SK-N-SH treated with all-trans-retinoic acid at 6 μM for 48 hours (cell line): ENCODE results near the gene FAM13B.

Source experiments
- ARNTL ChIP-seq: fragments of 450-650 bp; formaldehyde crosslinking; IDR thresholded peaks from 2 replicates; pipeline ENCODE4 v1.5.0; 2020; ENCODE audit warnings: low read depth, mild to moderate bottlenecking, moderate library complexity, borderline replicate concordance
- BACH2 ChIP-seq: fragments of 250-450 bp; sonication (Bioruptor Pico); IDR thresholded peaks from 2 replicates; pipeline ENCODE4 v1.9.0; 2021; ENCODE audit warnings: mild to moderate bottlenecking, borderline replicate concordance
- CREB5 ChIP-seq: fragments of 250-450 bp; sonication (Bioruptor Pico); IDR thresholded peaks from 2 replicates; pipeline ENCODE4 v1.5.1; 2020; ENCODE audit warnings: low read depth, mild to moderate bottlenecking, moderate library complexity
- CSRNP3 ChIP-seq: fragments of 250-450 bp; sonication (Bioruptor Pico); IDR thresholded peaks from 2 replicates; pipeline ENCODE4 v1.5.1; 2021; ENCODE audit warnings: mild to moderate bottlenecking, moderate library complexity
- PPARA ChIP-seq: fragments of 250-450 bp; sonication (Bioruptor Pico); IDR thresholded peaks from 2 replicates; pipeline ENCODE4 v1.5.0; 2020; ENCODE audit warnings: mild to moderate bottlenecking, borderline replicate concordance
- RARB ChIP-seq: fragments of 250-450 bp; sonication (Bioruptor Pico); IDR thresholded peaks from 2 replicates; pipeline ENCODE4 v1.8.0; 2021; ENCODE audit warnings: mild to moderate bottlenecking, moderate library complexity
- SNAI2 ChIP-seq: fragments of 250-450 bp; sonication (Bioruptor Pico); IDR thresholded peaks from 2 replicates; pipeline ENCODE4 v1.5.0; 2020; ENCODE audit warnings: mild to moderate bottlenecking, moderate library complexity
- TCF4 ChIP-seq: fragments of 250-450 bp; sonication (Bioruptor Pico); IDR thresholded peaks from 2 replicates; pipeline ENCODE4 v1.8.0; 2021; ENCODE audit warnings: mild to moderate bottlenecking, moderate library complexity, borderline replicate concordance
- TOX ChIP-seq: fragments of 250-450 bp; sonication (Bioruptor Pico); IDR thresholded peaks from 2 replicates; pipeline ENCODE4 v1.8.0; 2021; ENCODE audit warnings: mild to moderate bottlenecking, moderate library complexity, borderline replicate concordance
- ZC3H10 ChIP-seq: fragments of 250-450 bp; sonication (Bioruptor Pico); IDR thresholded peaks from 2 replicates; pipeline ENCODE4 v1.5.1; 2021; ENCODE audit warnings: mild to moderate bottlenecking, moderate library complexity
- ZFP3 ChIP-seq: fragments of 250-450 bp; sonication (Bioruptor Pico); IDR thresholded peaks from 2 replicates; pipeline ENCODE4 v1.5.0; 2020; ENCODE audit warnings: mild to moderate bottlenecking, moderate library complexity
- ZNF8 ChIP-seq: fragments of 450-650 bp; formaldehyde crosslinking; IDR thresholded peaks from 2 replicates; pipeline ENCODE4 v1.5.0; 2020; ENCODE audit warnings: mild to moderate bottlenecking, moderate library complexity
- TF ChIP-seq, protein P1 (sequence below): fragments of 250-450 bp; sonication (Bioruptor Pico); IDR thresholded peaks from 2 replicates; pipeline ENCODE4 v1.5.0; 2020; ENCODE audit warnings: mild to moderate bottlenecking, moderate library complexity
- TF ChIP-seq, protein P2 (sequence below): fragments of 250-450 bp; sonication (Bioruptor Pico); IDR thresholded peaks from 2 replicates; pipeline ENCODE4 v1.8.0; 2020; ENCODE audit warnings: mild to moderate bottlenecking, moderate library complexity, borderline replicate concordance

GRCh38 chr5:138011991-138012390 is 20.9 kb downstream of the FAM13B start:
- no peak for TF ChIP-seq RARB (CRISPR knock-in tag)
- TF ChIP-seq TCF4 (CRISPR knock-in tag) = no peak
- no peak for TF ChIP-seq PPARA
- TF ChIP-seq SNAI2 (CRISPR knock-in tag) = no peak
- TF ChIP-seq CSRNP3 (CRISPR knock-in tag) = no peak
- TF ChIP-seq, protein P1, sequence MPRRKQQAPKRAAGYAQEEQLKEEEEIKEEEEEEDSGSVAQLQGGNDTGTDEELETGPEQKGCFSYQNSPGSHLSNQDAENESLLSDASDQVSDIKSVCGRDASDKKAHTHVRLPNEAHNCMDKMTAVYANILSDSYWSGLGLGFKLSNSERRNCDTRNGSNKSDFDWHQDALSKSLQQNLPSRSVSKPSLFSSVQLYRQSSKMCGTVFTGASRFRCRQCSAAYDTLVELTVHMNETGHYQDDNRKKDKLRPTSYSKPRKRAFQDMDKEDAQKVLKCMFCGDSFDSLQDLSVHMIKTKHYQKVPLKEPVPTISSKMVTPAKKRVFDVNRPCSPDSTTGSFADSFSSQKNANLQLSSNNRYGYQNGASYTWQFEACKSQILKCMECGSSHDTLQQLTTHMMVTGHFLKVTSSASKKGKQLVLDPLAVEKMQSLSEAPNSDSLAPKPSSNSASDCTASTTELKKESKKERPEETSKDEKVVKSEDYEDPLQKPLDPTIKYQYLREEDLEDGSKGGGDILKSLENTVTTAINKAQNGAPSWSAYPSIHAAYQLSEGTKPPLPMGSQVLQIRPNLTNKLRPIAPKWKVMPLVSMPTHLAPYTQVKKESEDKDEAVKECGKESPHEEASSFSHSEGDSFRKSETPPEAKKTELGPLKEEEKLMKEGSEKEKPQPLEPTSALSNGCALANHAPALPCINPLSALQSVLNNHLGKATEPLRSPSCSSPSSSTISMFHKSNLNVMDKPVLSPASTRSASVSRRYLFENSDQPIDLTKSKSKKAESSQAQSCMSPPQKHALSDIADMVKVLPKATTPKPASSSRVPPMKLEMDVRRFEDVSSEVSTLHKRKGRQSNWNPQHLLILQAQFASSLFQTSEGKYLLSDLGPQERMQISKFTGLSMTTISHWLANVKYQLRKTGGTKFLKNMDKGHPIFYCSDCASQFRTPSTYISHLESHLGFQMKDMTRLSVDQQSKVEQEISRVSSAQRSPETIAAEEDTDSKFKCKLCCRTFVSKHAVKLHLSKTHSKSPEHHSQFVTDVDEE = no peak
- TF ChIP-seq ZC3H10 (CRISPR knock-in tag) = no peak
- no peak for TF ChIP-seq BACH2 (CRISPR knock-in tag)
- TF ChIP-seq, protein P2, sequence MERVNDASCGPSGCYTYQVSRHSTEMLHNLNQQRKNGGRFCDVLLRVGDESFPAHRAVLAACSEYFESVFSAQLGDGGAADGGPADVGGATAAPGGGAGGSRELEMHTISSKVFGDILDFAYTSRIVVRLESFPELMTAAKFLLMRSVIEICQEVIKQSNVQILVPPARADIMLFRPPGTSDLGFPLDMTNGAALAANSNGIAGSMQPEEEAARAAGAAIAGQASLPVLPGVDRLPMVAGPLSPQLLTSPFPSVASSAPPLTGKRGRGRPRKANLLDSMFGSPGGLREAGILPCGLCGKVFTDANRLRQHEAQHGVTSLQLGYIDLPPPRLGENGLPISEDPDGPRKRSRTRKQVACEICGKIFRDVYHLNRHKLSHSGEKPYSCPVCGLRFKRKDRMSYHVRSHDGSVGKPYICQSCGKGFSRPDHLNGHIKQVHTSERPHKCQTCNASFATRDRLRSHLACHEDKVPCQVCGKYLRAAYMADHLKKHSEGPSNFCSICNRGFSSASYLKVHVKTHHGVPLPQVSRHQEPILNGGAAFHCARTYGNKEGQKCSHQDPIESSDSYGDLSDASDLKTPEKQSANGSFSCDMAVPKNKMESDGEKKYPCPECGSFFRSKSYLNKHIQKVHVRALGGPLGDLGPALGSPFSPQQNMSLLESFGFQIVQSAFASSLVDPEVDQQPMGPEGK (CRISPR knock-in tag) = no peak
- TF ChIP-seq ZNF8 (CRISPR knock-in tag) = no peak
- TF ChIP-seq ARNTL (CRISPR knock-in tag) = no peak
- no peak for TF ChIP-seq CREB5 (CRISPR knock-in tag)
- TF ChIP-seq TOX (CRISPR knock-in tag) = no peak
- no peak for TF ChIP-seq ZFP3 (CRISPR knock-in tag)
